ENCODE results near the gene PPIL1.

PPIL1 gene

DNA sequence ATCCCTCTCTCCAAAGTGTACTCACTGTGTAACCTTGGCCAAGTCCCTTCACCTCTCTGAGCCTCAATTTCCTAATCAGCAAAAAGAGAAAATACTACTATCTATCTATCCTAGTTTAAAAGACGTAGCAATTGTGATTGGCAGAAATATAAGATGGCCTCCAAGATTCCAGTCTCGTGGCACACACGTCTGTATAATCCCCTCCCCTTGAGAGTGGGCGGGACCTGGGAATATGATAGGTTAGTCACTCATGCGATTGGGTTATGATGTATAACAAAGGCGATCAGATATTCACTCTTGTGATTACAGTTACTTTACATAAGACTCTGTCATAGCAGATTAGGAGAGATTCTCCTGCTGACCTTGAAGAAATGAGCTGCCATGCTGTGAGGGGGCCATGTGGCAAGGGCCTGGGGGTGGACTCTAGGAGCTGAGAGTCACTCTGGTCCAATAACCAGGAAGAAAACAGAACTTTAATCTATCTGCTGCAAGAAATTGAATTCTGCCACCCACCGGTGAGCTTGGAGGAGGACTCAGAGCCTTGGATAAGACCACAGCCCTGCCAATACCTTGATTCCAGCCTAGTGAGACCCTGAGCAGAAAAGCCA is 41.3 kb downstream of the PPIL1 start:
- no peak overlapping the region for H3K27ac ChIP-seq (ENCODE audit: low read length)
- no peak overlapping the region for H3K4me3 ChIP-seq (ENCODE audit: low read length in 2 of 2)
- H3K9me3 ChIP-seq (ENCODE audit: control insufficient read depth in 2 of 2, low read length in 2 of 2): no peaks in the 10 kb centered on the region
- H3K4me1 ChIP-seq (ENCODE audit: control insufficient read depth, insufficient read depth, low read length): peaks cover 10% of the 10 kb centered on the region
- H3K36me3 ChIP-seq (ENCODE audit: control insufficient read depth in 2 of 2, insufficient read depth in 2 of 2, low read length in 2 of 2): no peaks in the 10 kb centered on the region
- H3K9ac ChIP-seq (ENCODE audit: low read length in 2 of 2): no peak overlapping the region
- peaks cover 0 to 2% of the 10 kb centered on the region in 2 donors for H3K27me3 ChIP-seq (ENCODE audit: control insufficient read depth in 1 of 2, insufficient read depth in 2 of 2, low read length in 2 of 2)

DNA sequence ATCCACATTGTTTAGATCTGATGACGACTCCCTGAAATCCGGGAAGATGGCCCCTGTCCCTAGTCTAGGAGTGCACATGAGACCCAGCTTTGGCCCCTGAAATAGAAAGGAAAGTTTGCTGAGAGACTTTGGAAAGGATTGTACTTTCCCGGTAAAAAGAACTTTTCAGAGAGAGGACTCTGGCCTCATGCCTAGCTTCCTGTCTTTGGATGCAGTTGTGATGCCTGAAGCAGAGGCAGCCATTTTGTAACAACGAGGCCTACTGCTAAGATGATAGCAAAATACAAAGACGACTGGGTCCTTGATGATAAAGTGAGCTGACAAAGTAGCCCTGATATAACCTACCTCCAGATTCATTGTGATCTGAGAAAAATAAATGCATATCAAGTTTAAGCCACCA is 42.3 kb downstream of the PPIL1 start:
- Histone ChIP-seq H3K4me1 (ENCODE audit: control insufficient read depth, insufficient read depth, low read length) (peaks cover 10% of the 10 kb centered on the region), H3K27me3 (ENCODE audit: control insufficient read depth in 1 of 2, insufficient read depth in 2 of 2, low read length in 2 of 2) (no peaks in the 10 kb centered on the region), H3K27ac (ENCODE audit: low read length) (no peak overlapping the region), H3K9ac (ENCODE audit: low read length in 2 of 2) (no peak overlapping the region), H3K4me3 (ENCODE audit: low read length in 2 of 2) (no peak overlapping the region), H3K36me3 (ENCODE audit: control insufficient read depth in 2 of 2, insufficient read depth in 2 of 2, low read length in 2 of 2) (no peaks in the 10 kb centered on the region), H3K9me3 (ENCODE audit: control insufficient read depth in 2 of 2, low read length in 2 of 2) (no peaks in the 10 kb centered on the region)

DNA sequence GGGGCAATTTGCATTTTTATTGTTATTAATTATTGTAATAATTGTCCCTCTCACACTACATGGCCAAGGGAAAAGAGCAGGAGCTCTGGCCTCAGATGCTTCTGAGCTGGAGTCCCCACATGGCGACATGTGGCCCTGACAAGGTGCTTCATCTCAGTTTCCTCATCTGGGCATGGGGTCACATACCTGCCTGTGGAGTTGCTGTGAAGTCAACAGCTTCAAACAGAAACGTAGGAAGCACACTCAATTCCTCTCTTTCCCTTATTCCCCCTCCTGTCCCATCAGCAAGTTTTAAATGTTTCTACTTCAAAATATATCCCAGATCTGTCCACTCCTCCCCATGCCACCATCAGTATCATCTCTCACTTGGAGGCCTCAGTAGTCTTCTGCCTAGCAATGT is 44.0 kb downstream of the PPIL1 start:
- Histone ChIP-seq H3K27me3 (ENCODE audit: control insufficient read depth in 1 of 2, insufficient read depth in 2 of 2, low read length in 2 of 2) (no peaks in the 10 kb centered on the region), H3K4me3 (ENCODE audit: low read length in 2 of 2) (peak overlapping the region in 1 of 2 donors; percentile 54), H3K9ac (ENCODE audit: low read length in 2 of 2) (no peak overlapping the region), H3K36me3 (ENCODE audit: control insufficient read depth in 2 of 2, insufficient read depth in 2 of 2, low read length in 2 of 2) (no peaks in the 10 kb centered on the region), H3K4me1 (ENCODE audit: control insufficient read depth, insufficient read depth, low read length) (peaks cover 13% of the 10 kb centered on the region), H3K9me3 (ENCODE audit: control insufficient read depth in 2 of 2, low read length in 2 of 2) (no peaks in the 10 kb centered on the region), H3K27ac (ENCODE audit: low read length) (no peak overlapping the region)

DNA sequence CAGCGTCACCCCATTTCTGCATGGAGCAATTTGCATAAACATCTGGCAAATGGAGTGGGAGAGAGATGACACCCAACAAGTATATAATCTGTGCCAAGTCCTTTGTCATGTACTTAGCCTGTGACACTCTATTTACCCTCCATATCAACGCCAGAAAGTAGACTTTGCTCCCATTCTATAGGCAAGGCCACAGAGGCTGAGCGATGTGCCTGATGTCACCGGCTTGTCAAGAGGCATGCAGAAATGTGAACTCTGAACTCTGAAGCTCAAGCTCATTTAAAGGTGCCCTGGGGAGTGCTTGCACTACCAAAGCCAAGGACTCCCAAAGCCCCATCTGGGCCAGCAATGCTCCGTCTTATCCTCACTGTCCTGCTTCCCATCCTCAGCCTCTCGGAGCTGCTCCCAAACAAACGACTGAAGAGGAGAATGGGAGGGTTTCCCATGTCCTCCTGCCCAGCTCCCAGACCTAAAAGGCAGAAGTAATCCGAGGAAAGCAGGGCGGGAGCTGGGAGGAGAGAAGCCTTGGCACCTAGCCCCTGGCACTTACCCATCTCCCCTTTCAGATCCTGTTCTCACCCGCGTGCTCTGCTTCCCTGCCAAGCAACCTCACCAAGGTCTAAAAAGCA is 44.6 kb downstream of the PPIL1 start:
- Histone ChIP-seq H3K9ac (ENCODE audit: low read length in 2 of 2) (peak overlapping the region in 1 of 2 donors; percentile 29), H3K9me3 (ENCODE audit: control insufficient read depth in 2 of 2, low read length in 2 of 2) (no peaks in the 10 kb centered on the region), H3K4me1 (ENCODE audit: control insufficient read depth, insufficient read depth, low read length) (peaks cover 13% of the 10 kb centered on the region), H3K4me3 (ENCODE audit: low read length in 2 of 2) (peak overlapping the region; percentile 41 to 54), H3K36me3 (ENCODE audit: control insufficient read depth in 2 of 2, insufficient read depth in 2 of 2, low read length in 2 of 2) (no peaks in the 10 kb centered on the region), H3K27ac (ENCODE audit: low read length) (no peak overlapping the region), H3K27me3 (ENCODE audit: control insufficient read depth in 1 of 2, insufficient read depth in 2 of 2, low read length in 2 of 2) (no peaks in the 10 kb centered on the region)

DNA sequence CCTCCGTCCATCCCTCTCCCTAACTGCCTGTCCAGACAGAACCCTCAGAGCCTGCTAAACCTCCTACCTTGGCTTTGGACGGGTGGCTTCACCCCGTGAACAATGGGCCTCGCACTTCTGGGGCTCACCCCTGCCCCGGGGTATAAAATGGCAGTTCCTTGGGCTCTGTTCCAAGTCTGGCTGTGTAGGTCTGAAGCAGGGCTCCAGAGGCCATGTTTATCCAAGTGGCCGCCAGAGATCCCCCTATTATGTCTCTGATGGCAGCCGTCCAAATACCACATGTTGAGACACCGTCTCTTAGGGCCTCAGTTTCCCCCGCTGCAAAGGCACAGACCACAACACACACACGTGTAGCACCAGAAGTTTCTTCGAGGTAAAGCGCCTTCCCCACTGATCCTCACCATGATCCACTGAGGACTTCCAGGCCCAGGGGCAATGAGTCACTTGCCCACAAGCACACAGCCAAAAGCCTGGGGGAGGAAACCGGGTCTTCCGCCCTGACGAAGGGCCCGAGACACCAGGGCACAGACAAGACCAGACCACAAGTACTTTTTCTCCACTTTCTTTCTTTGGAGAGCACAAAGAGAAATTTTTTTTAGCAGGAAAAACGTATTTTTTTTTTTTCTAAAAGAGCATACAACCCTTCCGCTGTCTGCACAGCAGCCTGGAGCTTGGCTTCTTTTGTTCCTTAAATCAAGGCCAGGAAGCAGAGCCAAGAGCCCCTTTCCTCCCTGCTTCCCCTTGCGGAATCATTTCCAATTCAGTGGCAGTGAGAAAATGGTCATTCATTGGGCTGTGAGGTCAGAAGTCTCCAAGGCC is 47.1 kb downstream of the PPIL1 start:
- Histone ChIP-seq H3K9ac (ENCODE audit: low read length in 2 of 2) (no peak overlapping the region), H3K27ac (ENCODE audit: low read length) (no peak overlapping the region)

DNA sequence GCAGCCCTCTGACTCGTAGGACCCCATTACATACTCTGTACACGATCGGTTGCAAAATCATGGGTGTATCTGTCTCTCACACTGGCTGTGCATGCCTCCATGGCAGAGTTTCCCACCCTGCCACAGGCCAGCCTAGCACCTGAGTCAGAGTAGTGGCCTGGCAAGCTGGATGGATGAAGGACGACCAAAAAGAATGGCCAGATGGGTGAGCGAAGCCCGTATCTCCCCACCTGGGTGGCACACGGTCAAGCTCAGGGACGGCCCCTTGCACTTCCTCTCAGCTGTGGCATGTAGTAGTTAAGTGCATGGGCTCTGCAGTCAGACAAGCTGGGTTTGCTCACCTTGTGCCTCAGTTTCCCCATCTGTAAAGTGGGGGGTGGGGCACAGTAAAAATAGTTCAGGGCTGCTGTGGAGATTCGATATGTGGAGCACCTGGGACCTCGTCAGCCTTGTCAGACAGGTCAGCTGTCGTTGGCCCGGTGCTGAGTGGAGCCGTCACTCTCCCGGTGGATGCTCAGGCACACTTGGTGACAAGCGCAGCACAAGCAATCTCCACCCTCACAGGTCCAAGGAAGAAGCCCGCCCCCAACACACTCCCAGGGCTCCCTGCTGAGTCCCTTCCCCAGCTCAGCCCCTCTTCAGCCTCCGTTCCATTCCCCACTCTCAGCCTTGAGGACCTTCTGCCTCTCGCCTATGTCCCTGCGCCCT is 47.9 kb downstream of the PPIL1 start:
- H3K9ac ChIP-seq (ENCODE audit: low read length in 2 of 2): no peak overlapping the region
- no peak overlapping the region for H3K4me3 ChIP-seq (ENCODE audit: low read length in 2 of 2)
- peaks cover 13% of the 10 kb centered on the region for H3K4me1 ChIP-seq (ENCODE audit: control insufficient read depth, insufficient read depth, low read length)
- H3K36me3 ChIP-seq (ENCODE audit: control insufficient read depth in 2 of 2, insufficient read depth in 2 of 2, low read length in 2 of 2): no peaks in the 10 kb centered on the region
- H3K27ac ChIP-seq (ENCODE audit: low read length): no peak overlapping the region
- no peaks in the 10 kb centered on the region for H3K9me3 ChIP-seq (ENCODE audit: control insufficient read depth in 2 of 2, low read length in 2 of 2)
- no peaks in the 10 kb centered on the region for H3K27me3 ChIP-seq (ENCODE audit: control insufficient read depth in 1 of 2, insufficient read depth in 2 of 2, low read length in 2 of 2)

More for the DNA sequence above, 47.1 kb downstream of the PPIL1 start:
- H3K27me3 ChIP-seq (ENCODE audit: control insufficient read depth in 1 of 2, insufficient read depth in 2 of 2, low read length in 2 of 2): no peaks in the 10 kb centered on the region
- H3K4me3 ChIP-seq (ENCODE audit: low read length in 2 of 2): no peak overlapping the region
- no peaks in the 10 kb centered on the region for H3K9me3 ChIP-seq (ENCODE audit: control insufficient read depth in 2 of 2, low read length in 2 of 2)
- peaks cover 13% of the 10 kb centered on the region for H3K4me1 ChIP-seq (ENCODE audit: control insufficient read depth, insufficient read depth, low read length)
- no peaks in the 10 kb centered on the region for H3K36me3 ChIP-seq (ENCODE audit: control insufficient read depth in 2 of 2, insufficient read depth in 2 of 2, low read length in 2 of 2)

DNA sequence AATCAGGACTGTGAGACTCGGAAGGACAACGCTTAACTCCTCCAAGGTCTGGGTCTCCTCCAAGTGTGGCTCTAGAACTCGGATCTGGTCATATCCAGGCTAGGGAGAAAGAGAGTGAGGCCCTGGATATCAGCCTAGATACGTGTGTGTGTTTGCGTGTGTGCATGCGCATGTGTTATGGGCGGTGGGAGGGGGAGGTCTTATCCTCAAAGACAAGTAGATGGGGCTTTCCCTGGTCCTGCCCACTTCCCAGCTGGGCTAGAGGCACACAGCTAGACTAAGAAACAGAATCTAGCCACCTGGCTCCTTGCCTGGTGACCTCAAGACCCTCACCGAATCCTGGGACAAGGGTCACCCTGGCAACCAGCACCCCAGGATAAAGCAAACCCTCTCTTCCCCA is 48.6 kb downstream of the PPIL1 start:
- H3K9ac ChIP-seq (ENCODE audit: low read length in 2 of 2): no peak overlapping the region
- H3K27ac ChIP-seq (ENCODE audit: low read length): no peak overlapping the region
- no peak overlapping the region for H3K4me3 ChIP-seq (ENCODE audit: low read length in 2 of 2)
- no peaks in the 10 kb centered on the region for H3K36me3 ChIP-seq (ENCODE audit: control insufficient read depth in 2 of 2, insufficient read depth in 2 of 2, low read length in 2 of 2)
- peaks cover 13% of the 10 kb centered on the region for H3K4me1 ChIP-seq (ENCODE audit: control insufficient read depth, insufficient read depth, low read length)
- H3K9me3 ChIP-seq (ENCODE audit: control insufficient read depth in 2 of 2, low read length in 2 of 2): no peaks in the 10 kb centered on the region
- no peaks in the 10 kb centered on the region for H3K27me3 ChIP-seq (ENCODE audit: control insufficient read depth in 1 of 2, insufficient read depth in 2 of 2, low read length in 2 of 2)

DNA sequence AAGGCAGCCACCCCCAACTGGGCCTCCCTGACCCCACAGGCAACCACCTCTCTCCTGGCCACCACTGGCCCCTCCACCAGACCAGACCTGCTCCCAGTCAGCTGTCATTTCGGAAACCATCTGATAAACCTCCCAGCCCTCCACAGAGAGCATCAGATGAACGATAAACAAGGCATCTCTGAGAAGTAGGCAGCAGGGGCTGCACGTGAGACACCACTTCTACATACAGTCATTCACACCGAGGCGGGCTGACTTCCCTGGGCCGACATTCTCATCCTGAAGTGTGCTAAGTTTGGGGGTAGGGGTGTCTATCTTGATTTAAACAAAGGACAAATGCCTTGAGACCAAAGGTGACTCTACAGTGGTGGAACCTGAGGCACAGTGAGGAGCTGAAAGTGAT is 49.2 kb downstream of the PPIL1 start:
- Histone ChIP-seq H3K4me3 (ENCODE audit: low read length in 2 of 2) (no peak overlapping the region), H3K9me3 (ENCODE audit: control insufficient read depth in 2 of 2, low read length in 2 of 2) (no peaks in the 10 kb centered on the region), H3K9ac (ENCODE audit: low read length in 2 of 2) (no peak overlapping the region), H3K27ac (ENCODE audit: low read length) (no peak overlapping the region), H3K27me3 (ENCODE audit: control insufficient read depth in 1 of 2, insufficient read depth in 2 of 2, low read length in 2 of 2) (no peaks in the 10 kb centered on the region), H3K36me3 (ENCODE audit: control insufficient read depth in 2 of 2, insufficient read depth in 2 of 2, low read length in 2 of 2) (no peaks in the 10 kb centered on the region), H3K4me1 (ENCODE audit: control insufficient read depth, insufficient read depth, low read length) (peaks cover 11% of the 10 kb centered on the region)

DNA sequence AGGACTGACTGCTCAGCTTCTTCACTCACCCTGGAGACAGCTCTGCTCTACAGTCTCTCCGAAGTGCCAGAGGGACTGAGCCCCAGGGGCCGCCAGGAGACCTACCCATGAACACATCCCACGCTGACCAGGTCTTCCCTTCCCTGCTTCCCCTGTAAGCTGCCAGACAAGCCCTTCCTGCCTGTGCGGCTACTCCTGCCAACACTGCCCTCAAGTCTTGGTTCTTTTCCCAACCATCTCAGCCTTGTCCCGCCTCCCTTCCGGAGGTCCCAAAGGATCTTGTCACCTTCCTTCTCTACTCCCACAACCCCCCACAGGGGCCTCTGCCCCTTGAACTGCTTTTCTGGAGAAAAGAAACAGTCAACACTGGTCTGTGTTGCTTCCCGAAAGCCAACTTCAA is 50.4 kb downstream of the PPIL1 start:
- no peak overlapping the region for H3K9ac ChIP-seq (ENCODE audit: low read length in 2 of 2)
- H3K36me3 ChIP-seq (ENCODE audit: control insufficient read depth in 2 of 2, insufficient read depth in 2 of 2, low read length in 2 of 2): no peaks in the 10 kb centered on the region
- H3K27ac ChIP-seq (ENCODE audit: low read length): no peak overlapping the region

DNA sequence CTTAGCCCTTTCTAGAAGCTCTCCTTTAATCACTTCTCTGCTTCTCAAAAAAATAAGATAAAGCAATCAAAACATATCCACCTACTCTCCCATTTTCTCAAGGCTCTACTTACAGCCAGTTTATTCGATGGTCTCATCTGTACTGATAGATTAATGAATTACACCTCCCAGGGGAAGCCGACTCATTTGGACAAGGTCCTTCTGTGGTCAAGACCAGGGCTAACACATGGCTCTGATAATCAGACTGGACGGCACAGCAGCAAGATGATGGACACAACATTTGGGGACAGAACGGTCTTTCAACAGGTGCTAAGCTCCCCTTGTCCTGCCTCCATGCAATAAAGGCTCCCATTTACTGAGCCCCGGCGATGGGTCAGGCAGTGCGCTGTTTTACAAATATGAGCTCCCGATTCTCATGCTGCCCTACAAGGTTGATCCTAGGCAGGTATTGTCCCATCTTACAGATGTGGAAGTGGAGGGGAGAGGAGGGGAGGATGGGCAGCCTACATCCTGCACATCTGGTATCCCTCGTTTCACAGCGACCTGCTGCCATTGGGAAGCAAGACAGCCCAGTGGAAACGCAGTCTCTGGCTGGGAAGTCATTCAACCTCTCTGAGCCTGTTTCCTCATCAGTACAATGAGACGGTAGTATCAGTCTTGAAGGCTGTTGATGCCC is 51.0 kb downstream of the PPIL1 start:
- no peak overlapping the region for H3K9ac ChIP-seq (ENCODE audit: low read length in 2 of 2)
- H3K27me3 ChIP-seq (ENCODE audit: control insufficient read depth in 1 of 2, insufficient read depth in 2 of 2, low read length in 2 of 2): no peaks in the 10 kb centered on the region
- H3K27ac ChIP-seq (ENCODE audit: low read length): no peak overlapping the region
- H3K4me3 ChIP-seq (ENCODE audit: low read length in 2 of 2): no peak overlapping the region
- H3K9me3 ChIP-seq (ENCODE audit: control insufficient read depth in 2 of 2, low read length in 2 of 2): no peaks in the 10 kb centered on the region
- no peaks in the 10 kb centered on the region for H3K36me3 ChIP-seq (ENCODE audit: control insufficient read depth in 2 of 2, insufficient read depth in 2 of 2, low read length in 2 of 2)
- peaks cover 3% of the 10 kb centered on the region for H3K4me1 ChIP-seq (ENCODE audit: control insufficient read depth, insufficient read depth, low read length)

More for the DNA sequence above, 50.4 kb downstream of the PPIL1 start:
- H3K27me3 ChIP-seq (ENCODE audit: control insufficient read depth in 1 of 2, insufficient read depth in 2 of 2, low read length in 2 of 2): no peaks in the 10 kb centered on the region
- H3K4me3 ChIP-seq (ENCODE audit: low read length in 2 of 2): no peak overlapping the region
- H3K9me3 ChIP-seq (ENCODE audit: control insufficient read depth in 2 of 2, low read length in 2 of 2): no peaks in the 10 kb centered on the region
- peaks cover 3% of the 10 kb centered on the region for H3K4me1 ChIP-seq (ENCODE audit: control insufficient read depth, insufficient read depth, low read length)
